ENCODE measurements around the gene HYAL1. TPM values are rescaled to one million over a fixed set of nuclear protein-coding genes. Genes with fewer than 3 reads are reported as not detected.
"Not testable (repeated sequence)": the region's sequence is repeated elsewhere in the genome, so short reads cannot be mapped to it uniquely, and the experiment has no call there.

Gene HYAL1
- total RNA-seq, 1 donor from 2014 or later = 2.9 TPM

- DNase-seq (ENCODE audit: low spot score) = no peak
These were observed 9.3 kb downstream of the HYAL1 start for GRCh38 chr3:50294089-50294488.

GRCh38 chr3:50293079-50293801, 10.1 kb downstream of the HYAL1 start:
- no peak for DNase-seq (ENCODE audit: low spot score)

GRCh38 chr3:50292159-50293078, 11.0 kb downstream of the HYAL1 start, which contains the start of gene IFRD2:
IFRD2 (minus strand) TSS chr3:50292429; CDS start chr3:50292274, 155 bp downstream.
- DNase-seq (ENCODE audit: low spot score) = peak; percentile 99

GRCh38 chr3:50290161-50290641, 13.2 kb downstream of the HYAL1 start:
- no peak for DNase-seq (ENCODE audit: low spot score)

GRCh38 chr3:50289130-50289529, 14.2 kb downstream of the HYAL1 start:
- no peak for DNase-seq (ENCODE audit: low spot score)

- no peak for DNase-seq (ENCODE audit: low spot score)
These were observed 14.9 kb downstream of the HYAL1 start for GRCh38 chr3:50288387-50289007.

- DNase-seq (ENCODE audit: low spot score) = no peak
These were observed 16.1 kb downstream of the HYAL1 start for GRCh38 chr3:50287262-50287661.

GRCh38 chr3:50286322-50287227, 16.8 kb downstream of the HYAL1 start:
- DNase-seq (ENCODE audit: low spot score) = no peak

GRCh38 chr3:50284121-50284520, 19.3 kb downstream of the HYAL1 start:
- not testable (repeated sequence) for DNase-seq (ENCODE audit: low spot score)

GRCh38 chr3:50279255-50280016, 23.9 kb downstream of the HYAL1 start:
- DNase-seq (ENCODE audit: low spot score) = no peak

- no peak for DNase-seq (ENCODE audit: low spot score)
These were observed 24.5 kb downstream of the HYAL1 start, which contains the start of gene LSMEM2 for GRCh38 chr3:50278880-50279224. LSMEM2 (plus strand) TSS chr3:50279087; CDS start chr3:50279114, 27 bp downstream.

GRCh38 chr3:50278123-50278879, 25.1 kb downstream of the HYAL1 start:
- DNase-seq (ENCODE audit: low spot score) = no peak

- DNase-seq (ENCODE audit: low spot score) = no peak
These were observed 26.6 kb downstream of the HYAL1 start for GRCh38 chr3:50276762-50277101.

- no peak for DNase-seq (ENCODE audit: low spot score)
These were observed 27.2 kb downstream of the HYAL1 start for GRCh38 chr3:50275996-50276761.

- no peak for DNase-seq (ENCODE audit: low spot score)
These were observed 28.0 kb downstream of the HYAL1 start for GRCh38 chr3:50275141-50275995.

- no peak for DNase-seq (ENCODE audit: low spot score)
These were observed 28.8 kb downstream of the HYAL1 start for GRCh38 chr3:50274371-50275104.

GRCh38 chr3:50273689-50274065, 29.7 kb downstream of the HYAL1 start:
- no peak for DNase-seq (ENCODE audit: low spot score)

All from umbilical cord (tissue), 2 donors.